Measurements from ENCODE around the gene KRTAP12-4.

DNA sequence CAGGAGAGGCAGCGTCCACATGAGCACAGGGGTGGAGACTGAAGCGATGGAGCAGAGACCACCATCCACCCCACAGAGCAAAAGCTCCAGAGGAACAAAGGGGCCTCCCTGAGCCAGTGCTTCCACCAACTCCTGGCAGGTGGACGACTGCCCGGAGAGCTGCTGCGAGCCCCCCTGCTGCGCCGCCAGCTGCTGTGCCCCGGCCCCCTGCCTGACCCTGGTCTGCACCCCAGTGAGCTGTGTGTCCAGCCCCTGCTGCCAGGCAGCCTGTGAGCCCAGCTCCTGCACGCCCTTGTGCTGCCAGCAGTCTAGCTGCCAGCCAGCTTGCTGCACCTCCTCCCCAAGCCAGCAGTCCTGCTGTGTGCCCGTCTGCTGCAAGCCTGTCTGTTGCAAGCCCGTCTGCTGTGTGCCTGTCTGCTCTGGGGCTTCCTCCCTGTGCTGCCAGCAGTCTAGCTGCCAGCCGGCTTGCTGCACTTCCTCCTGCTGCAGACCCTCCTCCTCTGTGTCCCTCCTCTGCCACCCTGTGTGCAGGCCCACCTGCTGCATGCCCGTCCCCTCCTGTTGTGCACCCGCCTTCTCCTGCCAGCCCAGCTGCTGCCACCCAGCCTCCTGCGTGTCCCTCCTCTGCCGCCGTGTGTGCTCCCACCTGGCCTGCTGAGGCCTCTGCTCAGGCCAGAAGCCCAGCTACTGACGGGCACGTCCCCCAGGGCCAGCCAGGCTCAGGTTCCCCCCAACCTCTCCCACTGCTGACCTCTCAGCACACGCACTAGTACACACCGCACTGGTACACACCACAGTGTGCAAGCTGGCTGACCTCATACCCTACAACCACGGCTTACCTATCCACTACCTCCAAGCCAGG lies 47.9 kb upstream of the KRTAP12-4 start:
- TF ChIP-seq, protein P1, sequence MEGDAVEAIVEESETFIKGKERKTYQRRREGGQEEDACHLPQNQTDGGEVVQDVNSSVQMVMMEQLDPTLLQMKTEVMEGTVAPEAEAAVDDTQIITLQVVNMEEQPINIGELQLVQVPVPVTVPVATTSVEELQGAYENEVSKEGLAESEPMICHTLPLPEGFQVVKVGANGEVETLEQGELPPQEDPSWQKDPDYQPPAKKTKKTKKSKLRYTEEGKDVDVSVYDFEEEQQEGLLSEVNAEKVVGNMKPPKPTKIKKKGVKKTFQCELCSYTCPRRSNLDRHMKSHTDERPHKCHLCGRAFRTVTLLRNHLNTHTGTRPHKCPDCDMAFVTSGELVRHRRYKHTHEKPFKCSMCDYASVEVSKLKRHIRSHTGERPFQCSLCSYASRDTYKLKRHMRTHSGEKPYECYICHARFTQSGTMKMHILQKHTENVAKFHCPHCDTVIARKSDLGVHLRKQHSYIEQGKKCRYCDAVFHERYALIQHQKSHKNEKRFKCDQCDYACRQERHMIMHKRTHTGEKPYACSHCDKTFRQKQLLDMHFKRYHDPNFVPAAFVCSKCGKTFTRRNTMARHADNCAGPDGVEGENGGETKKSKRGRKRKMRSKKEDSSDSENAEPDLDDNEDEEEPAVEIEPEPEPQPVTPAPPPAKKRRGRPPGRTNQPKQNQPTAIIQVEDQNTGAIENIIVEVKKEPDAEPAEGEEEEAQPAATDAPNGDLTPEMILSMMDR (IDR thresholded peaks at IDR 0.05): no peak
- TF ChIP-seq POLR2A (IDR thresholded peaks at IDR 0.05) (no peak), EP300 (IDR thresholded peaks at IDR 0.05) (no peak)
